Measurements from ENCODE around the gene CCDC187.

The CCDC187 gene

DNA sequence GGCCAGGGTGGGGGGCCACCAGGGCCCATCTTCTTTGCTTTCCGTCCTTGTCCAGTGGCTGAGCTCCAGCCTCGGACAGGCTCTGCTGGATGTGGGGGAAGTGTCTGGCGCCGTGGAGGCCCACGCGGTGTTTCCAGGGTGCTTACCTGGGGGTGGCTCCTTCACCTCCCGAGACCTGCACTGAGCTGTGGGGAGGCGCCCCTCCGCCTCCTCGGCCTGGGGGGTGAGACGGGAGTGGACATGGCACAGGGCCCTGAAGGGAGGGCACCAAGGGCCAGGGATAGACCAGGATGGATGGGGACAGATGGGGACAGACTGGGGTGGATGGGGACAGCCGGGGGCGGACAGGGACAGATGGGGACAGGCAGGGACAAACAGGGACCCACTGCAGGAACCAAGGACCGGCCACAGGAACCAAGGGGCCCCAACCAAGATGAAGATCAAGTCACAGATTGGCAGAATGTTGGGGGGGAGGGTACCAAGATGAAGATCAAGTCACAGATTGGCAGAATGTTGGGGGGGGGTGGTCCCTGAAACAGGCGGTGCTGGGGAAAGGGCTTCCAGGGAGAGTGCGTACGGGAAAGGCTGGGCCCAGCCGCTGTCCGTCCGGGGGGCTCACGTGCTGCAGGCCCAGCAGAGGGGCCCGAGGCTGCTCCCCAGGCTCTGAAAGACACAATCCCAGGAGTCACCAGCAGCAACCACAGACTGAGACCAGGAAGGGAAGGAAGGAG, 44.9 kb downstream of the CCDC187 start:
- DNase-seq (ENCODE audit: low spot score in 2 of 2): no peak
- H3K36me3 ChIP-seq (replicated peaks): no peaks in the 10 kb centered on the region
- no peak overlapping the region for H3K4me3 ChIP-seq
- in situ Hi-C loops (cut with MboI; ENCODE audit: low sequenced_read_pairs): no loop called here
- H3K9me3 ChIP-seq: no peaks in the 10 kb centered on the region
- H3K27me3 ChIP-seq (ENCODE audit: low read depth): no peaks in the 10 kb centered on the region
- no peaks in the 10 kb centered on the region for H3K4me1 ChIP-seq

DNA sequence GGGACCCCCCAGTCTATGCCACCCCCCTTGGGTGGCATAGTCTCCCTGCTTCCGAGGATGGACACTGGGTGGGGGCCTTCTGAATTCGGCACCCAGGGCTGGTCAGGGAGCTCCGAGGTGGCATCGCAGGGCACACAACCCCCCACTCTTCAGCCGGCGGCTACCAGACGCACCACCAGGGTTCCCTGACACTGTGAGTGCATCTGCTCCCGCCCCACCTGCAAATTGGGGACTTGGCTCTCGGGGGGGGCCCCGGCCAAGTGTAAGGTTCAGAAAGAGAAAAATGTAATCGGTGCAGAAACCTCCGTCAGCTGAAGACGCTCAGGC, 45.6 kb downstream of the CCDC187 start:
- Histone ChIP-seq H3K36me3 (replicated peaks) (no peaks in the 10 kb centered on the region), H3K9me3 (no peaks in the 10 kb centered on the region), H3K4me3 (no peak overlapping the region), H3K27me3 (ENCODE audit: low read depth) (no peaks in the 10 kb centered on the region), H3K4me1 (no peaks in the 10 kb centered on the region)
- in situ Hi-C loops (cut with MboI; ENCODE audit: low sequenced_read_pairs): no loop called here
- DNase-seq (ENCODE audit: low spot score in 2 of 2): no peak

DNA sequence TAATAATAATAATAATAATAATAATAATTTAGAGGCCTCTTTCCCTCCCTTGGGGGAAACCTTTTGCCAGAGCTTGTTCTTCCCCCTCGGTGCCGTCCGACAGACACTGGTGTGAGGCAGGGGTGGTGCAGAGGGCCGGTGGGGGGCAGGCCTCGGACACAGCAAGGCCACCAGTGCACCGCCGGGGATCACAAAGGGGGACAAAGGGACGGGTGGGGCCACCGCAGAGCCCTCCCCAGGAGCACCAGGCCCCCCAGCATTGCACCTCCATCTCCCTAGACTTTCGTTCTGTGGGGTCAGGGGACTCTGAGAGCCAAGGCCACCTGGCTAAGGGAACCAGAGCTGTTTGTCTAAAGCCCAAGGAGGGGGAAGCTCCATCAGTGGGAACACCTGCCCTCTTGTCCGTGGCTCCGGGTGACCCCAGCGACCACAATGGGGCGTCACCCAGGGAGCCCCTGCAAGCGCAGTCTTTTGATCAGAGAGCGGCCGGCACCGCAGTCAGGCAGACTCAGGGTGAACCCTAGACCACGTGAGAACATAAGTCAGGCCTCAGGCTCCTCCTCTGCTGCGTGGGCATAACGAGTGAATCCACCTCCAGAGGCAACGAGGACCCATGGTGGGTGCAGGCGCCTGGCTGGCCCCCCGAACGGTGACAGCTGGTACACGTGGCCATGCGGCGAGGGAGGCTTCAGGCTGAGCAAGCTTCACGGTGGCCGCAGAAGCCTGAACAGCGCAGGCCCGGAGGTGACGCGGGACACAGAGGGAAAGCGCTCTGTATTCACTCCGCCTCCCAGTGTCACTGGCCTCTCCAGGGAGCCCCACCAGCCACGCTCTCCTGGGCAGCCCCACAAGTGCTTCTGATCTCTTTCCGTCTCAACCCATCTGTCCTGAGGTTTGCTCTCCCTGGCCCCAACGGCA, 46.3 kb downstream of the CCDC187 start:
- no peaks in the 10 kb centered on the region for H3K9me3 ChIP-seq
- DNase-seq (ENCODE audit: low spot score in 2 of 2): no peak
- in situ Hi-C loops (cut with MboI; ENCODE audit: low sequenced_read_pairs): no loop called here
- no peak overlapping the region for H3K4me3 ChIP-seq
- no peaks in the 10 kb centered on the region for H3K4me1 ChIP-seq
- no peaks in the 10 kb centered on the region for H3K36me3 ChIP-seq (replicated peaks)
- H3K27me3 ChIP-seq (ENCODE audit: low read depth): no peaks in the 10 kb centered on the region

DNA sequence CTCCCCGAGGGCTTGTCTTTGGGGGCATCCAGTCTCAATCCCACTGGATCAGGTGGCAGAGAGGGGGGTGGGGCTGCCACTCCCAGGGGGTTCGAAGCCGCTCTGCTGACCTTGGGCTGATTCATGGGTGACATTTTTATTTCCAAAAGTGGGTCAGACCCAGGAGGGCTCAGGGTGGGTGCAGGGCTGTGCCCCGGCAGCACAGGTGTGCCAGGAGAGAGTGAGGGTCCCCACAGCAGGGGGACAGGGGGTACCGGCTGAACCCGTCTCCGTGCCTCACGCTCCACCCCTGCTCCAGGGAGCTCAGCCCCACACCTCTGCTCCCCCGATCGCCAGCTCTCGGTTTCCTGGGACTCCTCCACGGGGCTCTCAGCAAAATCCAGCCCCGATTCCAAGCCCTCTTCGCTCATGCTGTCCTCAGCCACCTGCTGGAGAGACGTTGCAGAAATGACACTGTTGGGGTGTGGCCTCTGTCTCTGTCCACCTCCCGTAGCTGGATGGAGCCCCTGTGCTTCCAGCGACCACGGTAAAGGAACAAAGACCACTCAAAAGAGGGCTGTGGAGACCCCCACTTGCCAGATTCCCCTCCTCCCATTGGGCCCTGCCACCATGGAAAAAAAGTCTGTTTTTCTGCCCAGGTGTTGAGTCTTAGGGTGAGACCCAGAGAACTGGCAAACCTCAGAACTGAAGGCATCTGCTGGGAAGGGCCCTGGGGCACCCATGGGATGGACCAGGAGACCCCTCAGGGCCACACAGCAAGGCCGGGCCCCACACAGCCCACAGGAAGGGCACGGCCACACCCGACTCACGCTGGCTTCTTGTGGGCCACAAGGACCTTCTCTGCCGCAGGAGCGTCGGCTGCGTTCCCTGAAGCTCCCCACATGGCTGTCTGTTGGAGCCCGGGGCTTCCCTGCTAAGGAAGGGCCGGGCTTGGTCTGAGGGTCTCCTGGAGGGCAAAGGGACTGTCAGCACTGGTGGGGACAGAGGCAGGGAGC, 47.7 kb downstream of the CCDC187 start:
- no peaks in the 10 kb centered on the region for H3K27me3 ChIP-seq (ENCODE audit: low read depth)
- H3K9me3 ChIP-seq: no peaks in the 10 kb centered on the region
- peak in 1 of 2 experiments; percentile 48 for DNase-seq (ENCODE audit: low spot score in 2 of 2)
- H3K36me3 ChIP-seq (replicated peaks): no peaks in the 10 kb centered on the region
- H3K4me3 ChIP-seq: no peak overlapping the region
- in situ Hi-C loops (cut with MboI; ENCODE audit: low sequenced_read_pairs): no loop called here
- H3K4me1 ChIP-seq: no peaks in the 10 kb centered on the region

DNA sequence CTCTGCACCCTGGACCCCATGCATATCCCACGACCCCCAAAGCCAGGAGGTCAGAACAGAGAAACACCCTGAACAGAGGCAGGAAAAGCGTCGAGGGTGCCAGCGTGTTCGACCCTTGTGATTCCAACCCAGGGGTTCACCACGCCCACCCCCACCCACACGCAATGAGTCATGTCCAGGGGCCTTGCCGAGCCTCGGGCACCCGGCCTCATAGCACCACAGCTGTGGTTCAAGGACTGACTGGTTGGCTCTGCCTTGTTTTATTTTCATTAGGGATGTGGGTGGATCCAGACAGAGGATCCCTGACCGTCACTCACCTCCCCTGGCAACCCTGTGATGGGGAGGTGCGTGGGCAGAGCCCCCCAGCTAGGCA, 48.7 kb downstream of the CCDC187 start:
- H3K4me3 ChIP-seq: no peak overlapping the region
- in situ Hi-C loops (cut with MboI; ENCODE audit: low sequenced_read_pairs): no loop called here

DNA sequence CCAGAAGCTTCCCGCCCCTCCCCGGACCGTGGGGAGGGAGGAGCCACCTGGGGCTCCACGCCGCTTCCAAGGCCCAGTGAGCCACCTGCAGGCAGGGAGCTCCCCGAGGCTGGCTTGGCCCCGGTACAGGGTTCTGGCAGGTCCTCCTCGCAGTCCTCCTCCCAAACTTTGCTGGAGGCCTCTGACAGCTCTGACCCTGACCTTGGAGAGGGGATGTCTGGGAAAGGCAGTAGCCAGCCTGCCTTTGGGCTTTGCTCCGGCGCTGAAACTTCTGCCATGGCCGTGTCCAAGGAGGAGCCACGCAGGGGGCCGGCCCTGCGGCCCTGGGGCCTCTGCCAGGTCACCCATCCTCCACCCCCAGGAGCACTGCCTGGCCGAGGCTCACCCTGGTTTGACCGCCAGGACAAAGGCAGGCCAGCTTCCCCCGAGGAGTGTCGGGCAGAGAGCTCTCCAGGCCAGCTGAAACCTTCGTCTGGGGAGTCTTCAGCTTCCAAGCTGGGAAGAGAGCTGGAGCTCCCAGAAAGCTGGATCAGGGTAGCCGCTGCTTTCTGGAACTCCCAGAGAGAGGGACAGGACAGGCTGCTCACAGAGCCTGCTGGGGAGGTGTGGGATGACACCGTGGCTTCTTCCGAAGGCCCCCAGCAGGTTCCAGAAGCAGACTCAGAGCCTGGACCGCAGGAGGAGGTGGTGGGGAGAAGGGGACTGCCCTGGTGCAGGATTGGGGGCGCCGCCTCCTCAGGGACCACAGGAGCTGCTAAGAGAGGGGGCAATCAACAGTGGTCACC, 49.3 kb downstream of the CCDC187 start:
- Histone ChIP-seq H3K27me3 (ENCODE audit: low read depth) (no peaks in the 10 kb centered on the region), H3K36me3 (replicated peaks) (no peaks in the 10 kb centered on the region), H3K4me1 (no peaks in the 10 kb centered on the region), H3K9me3 (no peaks in the 10 kb centered on the region), H3K4me3 (no peak overlapping the region)
- in situ Hi-C loops (cut with MboI; ENCODE audit: low sequenced_read_pairs): no loop called here
- DNase-seq (ENCODE audit: low spot score in 2 of 2): no peak

More for the DNA sequence above, 48.7 kb downstream of the CCDC187 start:
- no peak for DNase-seq (ENCODE audit: low spot score in 2 of 2)
- H3K4me1 ChIP-seq: no peaks in the 10 kb centered on the region
- no peaks in the 10 kb centered on the region for H3K27me3 ChIP-seq (ENCODE audit: low read depth)
- H3K36me3 ChIP-seq (replicated peaks): no peaks in the 10 kb centered on the region
- no peaks in the 10 kb centered on the region for H3K9me3 ChIP-seq

DNA sequence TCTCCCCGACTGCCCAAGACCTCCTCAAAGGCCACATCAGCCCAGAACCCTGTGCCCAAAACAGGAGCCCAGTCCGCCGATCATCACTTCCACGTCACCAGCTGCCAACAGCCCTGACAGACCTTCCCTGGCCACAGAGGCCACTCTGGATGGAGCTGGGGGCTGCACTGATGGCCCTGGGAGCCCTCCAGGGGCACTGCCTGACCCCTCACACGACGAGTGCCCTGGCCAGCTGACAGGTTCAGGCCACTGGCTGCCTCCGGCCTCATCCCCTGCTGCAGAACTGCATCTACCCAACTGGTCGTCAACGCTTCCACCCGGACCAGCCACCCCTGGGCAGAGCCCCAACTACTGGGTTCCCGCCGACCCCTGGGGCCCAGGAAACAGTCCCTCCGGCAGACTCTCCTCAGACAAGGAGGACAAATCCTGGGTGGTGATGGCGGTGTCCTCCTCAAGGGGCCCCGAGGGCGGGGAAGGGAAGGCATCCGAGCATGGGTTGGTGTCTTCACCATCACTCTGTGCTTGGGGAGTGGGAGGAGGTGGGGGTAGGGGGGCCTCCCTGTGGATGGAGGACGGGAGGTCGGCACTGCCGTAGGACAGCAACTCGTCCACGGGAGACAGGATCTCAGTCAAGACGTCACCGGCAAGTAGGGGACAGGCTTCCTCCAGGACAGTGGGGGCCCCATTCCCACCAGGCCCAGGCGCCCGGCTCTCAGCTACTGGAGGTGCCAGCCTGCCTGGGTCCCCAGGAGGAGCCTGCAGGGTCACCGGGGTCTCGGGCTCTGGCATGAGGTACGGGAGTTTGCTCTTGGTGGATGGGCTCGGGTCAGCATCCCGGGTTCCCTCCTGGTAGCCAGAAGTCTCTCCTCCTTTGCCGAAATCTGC, 50.4 kb downstream of the CCDC187 start:
- Histone ChIP-seq H3K27me3 (ENCODE audit: low read depth) (no peaks in the 10 kb centered on the region), H3K36me3 (replicated peaks) (no peaks in the 10 kb centered on the region), H3K9me3 (no peaks in the 10 kb centered on the region), H3K4me1 (no peaks in the 10 kb centered on the region), H3K4me3 (no peak overlapping the region)
- in situ Hi-C loops (cut with MboI; ENCODE audit: low sequenced_read_pairs): no loop called here
- no peak for DNase-seq (ENCODE audit: low spot score in 2 of 2)

DNA sequence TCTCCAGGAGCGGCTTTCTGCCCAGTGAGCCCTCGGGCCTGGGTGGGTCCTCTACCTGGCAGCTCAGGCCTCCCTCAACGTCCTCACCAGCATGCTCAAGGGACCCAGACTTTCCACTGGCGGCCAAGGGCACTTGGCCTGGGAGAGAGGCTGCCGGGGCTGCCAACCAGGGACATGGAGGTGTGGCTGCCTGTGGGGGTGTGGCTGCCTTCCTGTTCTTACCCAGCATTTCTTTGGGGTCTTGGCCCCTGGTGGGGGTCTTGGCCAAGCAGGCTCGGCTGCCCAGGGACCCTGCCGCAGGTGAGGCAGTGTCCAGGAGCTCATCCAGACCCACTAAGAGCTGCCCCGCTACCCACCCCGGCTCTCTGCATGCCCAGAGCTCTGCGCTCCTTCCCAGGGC, 51.0 kb downstream of the CCDC187 start:
- no peak for DNase-seq (ENCODE audit: low spot score in 2 of 2)
- H3K4me1 ChIP-seq: no peaks in the 10 kb centered on the region
- no peaks in the 10 kb centered on the region for H3K9me3 ChIP-seq
- no peaks in the 10 kb centered on the region for H3K27me3 ChIP-seq (ENCODE audit: low read depth)
- H3K4me3 ChIP-seq: no peak overlapping the region
- in situ Hi-C loops (cut with MboI; ENCODE audit: low sequenced_read_pairs): no loop called here
- no peaks in the 10 kb centered on the region for H3K36me3 ChIP-seq (replicated peaks)

DNA sequence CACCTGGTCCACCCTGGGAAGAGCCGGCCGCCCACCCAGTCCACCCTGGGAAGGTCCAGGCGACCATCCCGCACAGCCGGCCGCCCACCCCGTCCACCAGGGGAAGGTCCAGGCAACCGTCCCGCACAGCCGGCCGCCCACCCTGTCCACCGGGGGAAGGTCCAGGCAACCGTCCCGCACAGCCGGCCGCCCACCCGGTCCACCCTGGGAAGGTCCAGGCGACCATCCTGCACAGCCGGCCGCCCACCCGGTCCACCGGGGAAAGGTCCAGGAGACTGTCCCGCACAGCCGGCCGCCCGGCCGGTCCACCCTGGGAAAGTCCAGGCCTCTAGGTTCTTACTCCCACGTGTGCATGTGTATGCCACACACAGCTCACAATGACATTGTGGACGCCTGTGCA, 51.6 kb downstream of the CCDC187 start:
- Histone ChIP-seq H3K4me1 (no peaks in the 10 kb centered on the region), H3K27me3 (ENCODE audit: low read depth) (no peaks in the 10 kb centered on the region), H3K9me3 (no peaks in the 10 kb centered on the region), H3K36me3 (replicated peaks) (no peaks in the 10 kb centered on the region), H3K4me3 (no peak overlapping the region)
- in situ Hi-C loops (cut with MboI; ENCODE audit: low sequenced_read_pairs): no loop called here
- no peak for DNase-seq (ENCODE audit: low spot score in 2 of 2)

DNA sequence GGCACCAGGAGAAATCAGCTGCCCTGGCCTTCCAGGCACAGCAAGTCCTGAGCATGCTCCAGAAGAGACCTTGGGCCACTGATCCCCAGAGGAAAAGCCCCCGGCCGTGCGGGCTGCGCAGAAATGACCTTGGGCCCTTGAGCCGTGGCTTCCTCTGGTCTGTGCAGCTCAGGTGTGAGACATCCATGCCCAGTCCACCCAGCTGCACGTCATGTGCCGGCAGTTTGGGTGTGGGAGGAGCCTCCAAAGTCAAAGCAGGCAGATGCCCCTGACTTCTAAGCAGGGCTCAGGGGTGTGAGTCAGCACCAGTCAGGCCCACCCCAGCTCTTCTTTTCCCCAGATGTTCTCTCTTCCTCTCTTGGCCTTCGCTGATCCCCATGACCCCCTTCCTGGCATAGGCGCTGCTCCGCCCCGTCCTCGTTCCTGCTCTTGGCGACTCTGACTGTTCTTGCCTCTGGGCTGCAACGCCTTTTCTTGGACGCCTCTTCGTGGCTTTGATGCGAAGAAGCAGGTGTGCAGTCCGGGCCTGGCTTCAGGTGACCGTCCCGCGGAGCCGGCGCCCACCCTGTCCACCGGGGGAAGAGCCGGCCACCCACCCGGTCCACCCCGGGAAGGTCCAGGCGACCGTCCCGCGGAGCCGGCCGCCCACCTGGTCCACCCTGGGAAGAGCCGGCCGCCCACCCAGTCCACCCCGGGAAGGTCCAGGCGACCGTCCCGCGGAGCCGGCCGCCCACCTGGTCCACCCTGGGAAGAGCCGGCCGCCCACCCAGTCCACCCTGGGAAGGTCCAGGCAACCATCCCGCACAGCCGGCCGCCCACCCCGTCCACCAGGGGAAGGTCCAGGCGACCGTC, 52.4 kb downstream of the CCDC187 start:
- no peaks in the 10 kb centered on the region for H3K4me1 ChIP-seq
- H3K4me3 ChIP-seq: no peak overlapping the region
- no peak for DNase-seq (ENCODE audit: low spot score in 2 of 2)
- H3K9me3 ChIP-seq: no peaks in the 10 kb centered on the region; the same call in 1 of the 2 replicates
- in situ Hi-C loops (cut with MboI; ENCODE audit: low sequenced_read_pairs): no loop called here
- no peaks in the 10 kb centered on the region for H3K27me3 ChIP-seq (ENCODE audit: low read depth)
- H3K36me3 ChIP-seq (replicated peaks): no peaks in the 10 kb centered on the region

DNA sequence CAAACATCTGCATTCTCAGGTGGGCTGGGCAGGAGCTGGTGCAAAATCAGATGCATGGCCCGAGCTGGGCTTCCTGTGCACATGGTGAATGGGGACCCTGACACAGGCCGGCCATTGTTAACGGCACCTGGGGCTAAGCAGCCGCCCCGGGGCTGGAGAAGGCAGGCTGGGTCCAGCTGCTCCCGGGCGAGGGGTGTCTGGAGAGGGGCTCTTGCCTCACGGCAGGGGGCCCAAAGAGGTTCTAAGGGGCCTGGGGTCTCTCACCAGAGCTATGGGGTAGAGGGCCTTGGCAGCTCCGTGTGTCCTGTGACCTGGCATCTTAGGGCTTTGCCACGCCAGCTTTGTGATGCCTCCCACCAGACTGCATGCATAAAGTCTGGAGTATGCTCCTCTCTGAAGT, 53.2 kb downstream of the CCDC187 start:
- Histone ChIP-seq H3K36me3 (replicated peaks) (no peaks in the 10 kb centered on the region), H3K9me3 (no peaks in the 10 kb centered on the region; the same call in 1 of the 2 replicates), H3K27me3 (ENCODE audit: low read depth) (no peaks in the 10 kb centered on the region), H3K4me1 (peaks cover 3% of the 10 kb centered on the region), H3K4me3 (no peak overlapping the region)
- DNase-seq (ENCODE audit: low spot score in 2 of 2): no peak
- in situ Hi-C loops (cut with MboI; ENCODE audit: low sequenced_read_pairs): no loop called here
